Measurements from ENCODE around the gene TMEM138.

- no peak for TF ChIP-seq CTCF (IDR thresholded peaks at IDR 0.05; ENCODE audit: low read depth, low read length)
- no peak for TF ChIP-seq POLR2A (IDR thresholded peaks at IDR 0.05; ENCODE audit: extremely low read depth, insufficient read length)
- peak; percentile 88 for TF ChIP-seq MYC (IDR thresholded peaks at IDR 0.05; ENCODE audit: low read depth, low read length)
Observed at GRCh38 chr11:61347916-61348461, 14.2 kb upstream of the TMEM138 start.

Measured in NB4 (cell line).